HEK293 (cell line): ENCODE measurements around the gene SF3B3.

ENCODE experiments used
- CTCF ChIA-PET: fragments of 350-600 bp; formaldehyde crosslinking; extraction: SDS; loops from one replicate; lab custom pipeline; 2021; ENCODE audit warnings: antibody characterized with exemption; lab: Yijun Ruan, JAX
- POLR2A ChIA-PET: fragments of 300-600 bp; formaldehyde crosslinking; extraction: SDS; loops from one replicate; lab custom pipeline; 2020; ENCODE audit warnings: antibody characterized with exemption, inconsistent platforms; lab: Yijun Ruan, JAX
- H3K27ac ChIP-seq: fragments of 200-500 bp; sonication (Bioruptor generic); 2 replicates; pipeline ENCODE4 v1.5.1; 2014; ENCODE audit warnings: low read depth, low read length, control low read depth, inconsistent platforms; ENCODE audit errors: extremely low read depth
- H3K36me3 ChIP-seq, 2 experiments: fragments of 200-500 bp in 1 of 2; sonication (Bioruptor generic) in 1 of 2; 1 replicate in 1 of 2; 2 replicates in 1 of 2; pipeline ENCODE4 v1.5.1; 2014 to 2017; ENCODE audit warnings: inconsistent platforms in 2 of 2, low read length in 2 of 2; ENCODE audit not compliant: control insufficient read depth in 2 of 2, insufficient read depth in 1 of 2
- H3K4me1 ChIP-seq: fragments of 200-500 bp; sonication (Bioruptor generic); 2 replicates; pipeline ENCODE4 v1.5.1; 2014; ENCODE audit warnings: mild to moderate bottlenecking, low read length, inconsistent platforms; ENCODE audit not compliant: control insufficient read depth, insufficient read depth
- H3K4me3 ChIP-seq: 2 replicates; pipeline ENCODE4 v1.5.1; 2011; ENCODE audit warnings: low read depth, mild to moderate bottlenecking, control low read depth, low read length, moderate library complexity
- H3K9me3 ChIP-seq: fragments of 200-500 bp; sonication (Bioruptor generic); 2 replicates; pipeline ENCODE4 v1.5.1; 2014; ENCODE audit warnings: low read depth, low read length, inconsistent platforms; ENCODE audit not compliant: control insufficient read depth, insufficient read depth
- SCRT1 ChIP-seq: fragments of 450-650 bp; formaldehyde crosslinking; IDR thresholded peaks from 2 replicates; pipeline ENCODE4 v1.5.1; 2016; ENCODE audit warnings: missing biosample characterization, missing genetic modification characterization, borderline replicate concordance
- YY2 ChIP-seq: fragments of 450-650 bp; formaldehyde crosslinking; IDR thresholded peaks from 2 replicates; pipeline ENCODE4 v1.5.1; 2016; ENCODE audit warnings: missing biosample characterization, missing genetic modification characterization
- ZNF10 ChIP-seq: fragments of 450-650 bp; formaldehyde crosslinking; IDR thresholded peaks from 2 replicates; pipeline ENCODE4 v1.5.1; 2017; ENCODE audit warnings: missing biosample characterization, missing genetic modification characterization
- ZNF223 ChIP-seq: fragments of 450-650 bp; formaldehyde crosslinking; IDR thresholded peaks from 2 replicates; pipeline ENCODE4 v1.5.1; 2016; ENCODE audit warnings: missing biosample characterization, missing genetic modification characterization
- ZNF394 ChIP-seq: fragments of 450-650 bp; formaldehyde crosslinking; IDR thresholded peaks from 2 replicates; pipeline ENCODE4 v1.5.1; 2016; ENCODE audit warnings: missing biosample characterization, missing genetic modification characterization, mild to moderate bottlenecking, moderate library complexity, borderline replicate concordance
- ZNF558 ChIP-seq: fragments of 450-650 bp; formaldehyde crosslinking; IDR thresholded peaks from 2 replicates; pipeline ENCODE4 v1.5.1; 2016; ENCODE audit warnings: missing biosample characterization, missing genetic modification characterization
- ZNF670 ChIP-seq: fragments of 450-650 bp; formaldehyde crosslinking; IDR thresholded peaks from 2 replicates; pipeline ENCODE4 v1.5.1; 2016; ENCODE audit warnings: missing biosample characterization, missing genetic modification characterization, low read depth
- TF ChIP-seq, protein P1 (sequence below): fragments of 450-650 bp; formaldehyde crosslinking; IDR thresholded peaks from 2 replicates; pipeline ENCODE4 v1.5.1; 2016; ENCODE audit warnings: missing biosample characterization, missing genetic modification characterization
- TF ChIP-seq, protein P2 (sequence below): fragments of 450-650 bp; formaldehyde crosslinking; conservative IDR thresholded peaks from 2 replicates; pipeline ENCODE4 v1.5.1; 2016; ENCODE audit warnings: low read depth, missing biosample characterization, missing genetic modification characterization
- TF ChIP-seq, protein P3 (sequence below): fragments of 450-650 bp; IDR thresholded peaks from 2 replicates; pipeline ENCODE4 v1.5.1; 2018; ENCODE audit warnings: missing biosample characterization, mild to moderate bottlenecking, missing genetic modification characterization
- TF ChIP-seq, protein P4 (sequence below): fragments of 450-650 bp; formaldehyde crosslinking; IDR thresholded peaks from 2 replicates; pipeline ENCODE4 v1.5.1; 2016; ENCODE audit warnings: missing biosample characterization, missing genetic modification characterization

SF3B3 gene

DNA sequence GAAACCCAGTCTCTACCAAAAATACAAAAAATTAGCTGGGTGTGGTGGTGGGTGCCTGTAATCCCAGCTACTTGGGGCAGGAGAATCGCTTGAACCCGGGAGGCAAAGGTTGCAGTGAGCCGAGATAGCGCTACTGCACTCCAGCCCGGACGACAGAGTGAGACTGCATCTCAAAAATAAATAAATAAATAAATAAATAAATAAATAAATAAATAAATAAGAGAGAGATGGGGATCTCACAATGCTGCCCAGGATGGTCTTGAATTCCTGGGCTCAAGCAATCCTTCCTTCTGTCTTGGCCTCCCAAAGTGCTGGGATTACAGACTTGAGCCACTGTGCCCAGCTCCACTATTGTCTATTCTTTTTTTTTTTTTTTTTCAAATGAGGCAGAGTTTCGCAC is 6.3 kb downstream of the SF3B3 start (continued):
- TF ChIP-seq, protein P1, sequence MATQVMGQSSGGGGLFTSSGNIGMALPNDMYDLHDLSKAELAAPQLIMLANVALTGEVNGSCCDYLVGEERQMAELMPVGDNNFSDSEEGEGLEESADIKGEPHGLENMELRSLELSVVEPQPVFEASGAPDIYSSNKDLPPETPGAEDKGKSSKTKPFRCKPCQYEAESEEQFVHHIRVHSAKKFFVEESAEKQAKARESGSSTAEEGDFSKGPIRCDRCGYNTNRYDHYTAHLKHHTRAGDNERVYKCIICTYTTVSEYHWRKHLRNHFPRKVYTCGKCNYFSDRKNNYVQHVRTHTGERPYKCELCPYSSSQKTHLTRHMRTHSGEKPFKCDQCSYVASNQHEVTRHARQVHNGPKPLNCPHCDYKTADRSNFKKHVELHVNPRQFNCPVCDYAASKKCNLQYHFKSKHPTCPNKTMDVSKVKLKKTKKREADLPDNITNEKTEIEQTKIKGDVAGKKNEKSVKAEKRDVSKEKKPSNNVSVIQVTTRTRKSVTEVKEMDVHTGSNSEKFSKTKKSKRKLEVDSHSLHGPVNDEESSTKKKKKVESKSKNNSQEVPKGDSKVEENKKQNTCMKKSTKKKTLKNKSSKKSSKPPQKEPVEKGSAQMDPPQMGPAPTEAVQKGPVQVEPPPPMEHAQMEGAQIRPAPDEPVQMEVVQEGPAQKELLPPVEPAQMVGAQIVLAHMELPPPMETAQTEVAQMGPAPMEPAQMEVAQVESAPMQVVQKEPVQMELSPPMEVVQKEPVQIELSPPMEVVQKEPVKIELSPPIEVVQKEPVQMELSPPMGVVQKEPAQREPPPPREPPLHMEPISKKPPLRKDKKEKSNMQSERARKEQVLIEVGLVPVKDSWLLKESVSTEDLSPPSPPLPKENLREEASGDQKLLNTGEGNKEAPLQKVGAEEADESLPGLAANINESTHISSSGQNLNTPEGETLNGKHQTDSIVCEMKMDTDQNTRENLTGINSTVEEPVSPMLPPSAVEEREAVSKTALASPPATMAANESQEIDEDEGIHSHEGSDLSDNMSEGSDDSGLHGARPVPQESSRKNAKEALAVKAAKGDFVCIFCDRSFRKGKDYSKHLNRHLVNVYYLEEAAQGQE (tag by site-specific recombination), result peak; percentile 59
- TF ChIP-seq ZNF223, result peak; percentile 45; the same call in 1 of the 2 replicates
- TF ChIP-seq, protein P2, sequence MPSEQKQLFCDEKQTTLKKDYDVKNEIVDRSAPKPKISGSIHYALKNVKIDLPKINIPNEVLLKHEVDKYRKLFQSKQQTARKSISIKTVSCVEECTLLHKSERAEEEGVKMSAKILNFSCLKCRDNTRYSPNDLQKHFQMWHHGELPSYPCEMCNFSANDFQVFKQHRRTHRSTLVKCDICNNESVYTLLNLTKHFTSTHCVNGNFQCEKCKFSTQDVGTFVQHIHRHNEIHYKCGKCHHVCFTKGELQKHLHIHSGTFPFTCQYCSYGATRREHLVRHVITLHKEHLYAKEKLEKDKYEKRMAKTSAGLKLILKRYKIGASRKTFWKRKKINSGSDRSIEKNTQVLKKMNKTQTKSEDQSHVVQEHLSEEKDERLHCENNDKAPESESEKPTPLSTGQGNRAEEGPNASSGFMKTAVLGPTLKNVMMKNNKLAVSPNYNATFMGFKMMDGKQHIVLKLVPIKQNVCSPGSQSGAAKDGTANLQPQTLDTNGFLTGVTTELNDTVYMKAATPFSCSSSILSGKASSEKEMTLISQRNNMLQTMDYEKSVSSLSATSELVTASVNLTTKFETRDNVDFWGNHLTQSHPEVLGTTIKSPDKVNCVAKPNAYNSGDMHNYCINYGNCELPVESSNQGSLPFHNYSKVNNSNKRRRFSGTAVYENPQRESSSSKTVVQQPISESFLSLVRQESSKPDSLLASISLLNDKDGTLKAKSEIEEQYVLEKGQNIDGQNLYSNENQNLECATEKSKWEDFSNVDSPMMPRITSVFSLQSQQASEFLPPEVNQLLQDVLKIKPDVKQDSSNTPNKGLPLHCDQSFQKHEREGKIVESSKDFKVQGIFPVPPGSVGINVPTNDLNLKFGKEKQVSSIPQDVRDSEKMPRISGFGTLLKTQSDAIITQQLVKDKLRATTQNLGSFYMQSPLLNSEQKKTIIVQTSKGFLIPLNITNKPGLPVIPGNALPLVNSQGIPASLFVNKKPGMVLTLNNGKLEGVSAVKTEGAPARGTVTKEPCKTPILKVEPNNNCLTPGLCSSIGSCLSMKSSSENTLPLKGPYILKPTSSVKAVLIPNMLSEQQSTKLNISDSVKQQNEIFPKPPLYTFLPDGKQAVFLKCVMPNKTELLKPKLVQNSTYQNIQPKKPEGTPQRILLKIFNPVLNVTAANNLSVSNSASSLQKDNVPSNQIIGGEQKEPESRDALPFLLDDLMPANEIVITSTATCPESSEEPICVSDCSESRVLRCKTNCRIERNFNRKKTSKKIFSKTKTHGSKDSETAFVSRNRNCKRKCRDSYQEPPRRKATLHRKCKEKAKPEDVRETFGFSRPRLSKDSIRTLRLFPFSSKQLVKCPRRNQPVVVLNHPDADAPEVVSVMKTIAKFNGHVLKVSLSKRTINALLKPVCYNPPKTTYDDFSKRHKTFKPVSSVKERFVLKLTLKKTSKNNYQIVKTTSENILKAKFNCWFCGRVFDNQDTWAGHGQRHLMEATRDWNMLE (tag by site-specific recombination), result peak; percentile 76
- 0 out of 2 replicates have a peak, but pooled peaks have one; percentile 24 for TF ChIP-seq SCRT1 (tag by site-specific recombination)
- peak; percentile 77; the same call in 1 of the 2 replicates for TF ChIP-seq ZNF394

DNA sequence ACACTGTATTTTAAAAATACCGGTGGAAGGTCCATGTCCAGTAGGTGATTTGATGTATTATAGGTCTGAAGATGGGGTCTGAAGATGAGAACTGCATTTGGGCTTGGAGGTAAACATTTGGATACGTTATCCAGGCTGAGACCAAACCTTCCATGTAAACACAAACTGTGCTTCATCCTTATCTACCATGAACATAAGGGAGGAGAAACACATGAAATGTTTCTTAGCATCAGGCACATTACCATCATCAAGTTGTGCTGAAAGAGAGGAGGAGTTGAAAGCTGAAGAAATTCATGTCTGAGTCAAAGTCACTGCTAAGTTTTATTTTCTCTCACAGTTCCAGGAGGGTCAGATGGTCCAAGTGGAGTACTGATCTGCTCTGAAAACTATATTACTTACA is 11.4 kb downstream of the SF3B3 start:
- no peaks in the 10 kb centered on the region for H3K9me3 ChIP-seq
- CTCF ChIA-PET, result no interaction called here
- H3K36me3 ChIP-seq, result peaks cover 85 to 98% of the 10 kb centered on the region in 2 experiments
- TF ChIP-seq YY2 (tag by site-specific recombination), result no peak
- H3K27ac ChIP-seq, result no peak overlapping the region
- POLR2A ChIA-PET, result interaction anchor here (0.6 to 1.9 kb wide), 2 partner anchors 10 to 49 kb away, joined by 5 to 6 read pairs; no protein-coding TSS in a partner anchor
- no peaks in the 10 kb centered on the region for H3K4me1 ChIP-seq
- H3K4me3 ChIP-seq, result no peak overlapping the region

DNA sequence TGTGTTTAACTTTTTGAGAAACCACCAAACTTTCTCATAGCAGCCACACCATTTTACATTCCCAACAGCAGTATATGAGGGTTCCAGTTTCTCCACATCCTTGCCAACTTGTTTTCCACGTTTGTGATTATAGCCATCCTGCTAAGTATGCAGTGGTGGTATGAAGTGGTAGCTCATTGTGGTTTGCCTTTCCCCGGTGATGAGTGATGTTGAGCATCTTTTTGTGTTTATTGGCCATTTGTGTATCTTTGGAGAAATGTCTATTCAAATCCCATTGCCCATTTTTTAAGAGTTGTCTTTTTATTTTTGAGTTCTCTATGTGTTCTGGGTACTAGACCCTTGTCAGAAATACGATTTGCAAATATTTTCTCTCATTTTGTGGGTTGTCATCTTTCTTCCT is 17.4 kb downstream of the SF3B3 start:
- ChIA-PET POLR2A (no interaction called here), CTCF (interaction anchor here (0.7 to 1.6 kb wide), 4 partner anchors 27 to 231 kb away, joined by 3 to 5 read pairs (median 4); no protein-coding TSS in a partner anchor)
- Histone ChIP-seq H3K27ac (no peak overlapping the region), H3K4me1 (no peaks in the 10 kb centered on the region), H3K4me3 (no peak overlapping the region), H3K9me3 (no peaks in the 10 kb centered on the region), H3K36me3 (peaks cover 87 to 98% of the 10 kb centered on the region in 2 experiments)
- TF ChIP-seq ZNF10 (no peak), ZNF558 (tag by site-specific recombination) (no peak), ZNF670 (no peak)
- TF ChIP-seq, protein P3, sequence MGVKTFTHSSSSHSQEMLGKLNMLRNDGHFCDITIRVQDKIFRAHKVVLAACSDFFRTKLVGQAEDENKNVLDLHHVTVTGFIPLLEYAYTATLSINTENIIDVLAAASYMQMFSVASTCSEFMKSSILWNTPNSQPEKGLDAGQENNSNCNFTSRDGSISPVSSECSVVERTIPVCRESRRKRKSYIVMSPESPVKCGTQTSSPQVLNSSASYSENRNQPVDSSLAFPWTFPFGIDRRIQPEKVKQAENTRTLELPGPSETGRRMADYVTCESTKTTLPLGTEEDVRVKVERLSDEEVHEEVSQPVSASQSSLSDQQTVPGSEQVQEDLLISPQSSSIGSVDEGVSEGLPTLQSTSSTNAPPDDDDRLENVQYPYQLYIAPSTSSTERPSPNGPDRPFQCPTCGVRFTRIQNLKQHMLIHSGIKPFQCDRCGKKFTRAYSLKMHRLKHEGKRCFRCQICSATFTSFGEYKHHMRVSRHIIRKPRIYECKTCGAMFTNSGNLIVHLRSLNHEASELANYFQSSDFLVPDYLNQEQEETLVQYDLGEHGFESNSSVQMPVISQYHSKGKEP (tag by site-specific recombination), result no peak
- TF ChIP-seq, protein P4, sequence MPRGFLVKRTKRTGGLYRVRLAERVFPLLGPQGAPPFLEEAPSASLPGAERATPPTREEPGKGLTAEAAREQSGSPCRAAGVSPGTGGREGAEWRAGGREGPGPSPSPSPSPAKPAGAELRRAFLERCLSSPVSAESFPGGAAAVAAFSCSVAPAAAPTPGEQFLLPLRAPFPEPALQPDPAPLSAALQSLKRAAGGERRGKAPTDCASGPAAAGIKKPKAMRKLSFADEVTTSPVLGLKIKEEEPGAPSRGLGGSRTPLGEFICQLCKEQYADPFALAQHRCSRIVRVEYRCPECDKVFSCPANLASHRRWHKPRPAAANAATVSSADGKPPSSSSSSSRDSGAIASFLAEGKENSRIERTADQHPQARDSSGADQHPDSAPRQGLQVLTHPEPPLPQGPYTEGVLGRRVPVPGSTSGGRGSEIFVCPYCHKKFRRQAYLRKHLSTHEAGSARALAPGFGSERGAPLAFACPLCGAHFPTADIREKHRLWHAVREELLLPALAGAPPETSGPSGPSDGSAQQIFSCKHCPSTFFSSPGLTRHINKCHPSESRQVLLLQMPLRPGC (tag by site-specific recombination), result no peak
